ENCODE results near the gene TXNL4B. TPM values are rescaled to one million over a fixed set of nuclear protein-coding genes. Genes with fewer than 3 reads are reported as not detected.
A peak's percentile ranks its signal among the peaks of the same experiment; 100 is the strongest.

Gene TXNL4B
- total and polyA plus RNA-seq, 9 of the 15 experiments (the other 6 are each of a cell fraction or from before 2014, with no cell fraction given) = 11.9 to 38.0 (median 22.3) TPM

- TF ChIP-seq TEAD1 (CRISPR knock-in tag; IDR thresholded peaks at IDR 0.05) (peak; percentile 82 to 87; a peak in 3 of 4 replicates), NFIC (IDR thresholded peaks at IDR 0.05) (peak; percentile 34; the same call in 1 of the 2 replicates), MECOM (CRISPR knock-in tag; IDR thresholded peaks at IDR 0.05) (no peak), TEAD2 (tag; IDR thresholded peaks at IDR 0.05) (peak; percentile 81), CBFA2T3 (IDR thresholded peaks at IDR 0.05) (peak; percentile 88), PURB (CRISPR knock-in tag; IDR thresholded peaks at IDR 0.05; ENCODE audit: low read depth) (no peak), ARNT (IDR thresholded peaks at IDR 0.05) (no peak), DPF2 (IDR thresholded peaks at IDR 0.05) (peak; percentile 80), TFAP4 (CRISPR knock-in tag; IDR thresholded peaks at IDR 0.05; ENCODE audit: borderline replicate concordance) (peak; percentile 23; the same call in 1 of the 2 replicates), FOXK2 (conservative IDR thresholded peaks at IDR 0.05 in 1 of 2, IDR thresholded peaks at IDR 0.05 in 1 of 2; ENCODE audit: low read depth in 2 of 2) (peak; percentile 89 to 92), NFIX (CRISPR knock-in tag; IDR thresholded peaks at IDR 0.05; ENCODE audit: low read depth) (no peak), MAZ (CRISPR knock-in tag; conservative IDR thresholded peaks at IDR 0.05 in 1 of 2, IDR thresholded peaks at IDR 0.05 in 1 of 2) (peak; percentile 67 to 87; a peak in 3 of 4 replicates), KLF16 (IDR thresholded peaks at IDR 0.05) (peak; percentile 21; the same call in 1 of the 2 replicates), NRF1 (conservative IDR thresholded peaks at IDR 0.05 in 1 of 2, IDR thresholded peaks at IDR 0.05 in 1 of 2) (peak; percentile 38 to 59; a peak in 3 of 4 replicates), RCOR1 (IDR thresholded peaks at IDR 0.05; ENCODE audit: borderline replicate concordance in 1 of 2, low read depth in 2 of 2, low read length in 2 of 2) (peak in 1 of 2 experiments; percentile 66; a peak in 1 of 4 replicates), CBX3 (IDR thresholded peaks at IDR 0.05; ENCODE audit: borderline replicate concordance in 1 of 2, low read length in 2 of 2) (peak in 1 of 2 experiments; percentile 81; a peak in 1 of 3 replicates), TRIM28 (IDR thresholded peaks at IDR 0.05) (peak; percentile 73), CC2D1A (IDR thresholded peaks at IDR 0.05) (0 out of 2 replicates have a peak, but pooled peaks have one; percentile 49), TCF3 (CRISPR knock-in tag; IDR thresholded peaks at IDR 0.05) (peak; percentile 90), ELF4 (CRISPR knock-in tag; IDR thresholded peaks at IDR 0.05) (0 out of 2 replicates have a peak, but pooled peaks have one; percentile 12), GTF3C2 (IDR thresholded peaks at IDR 0.05; ENCODE audit: borderline replicate concordance, extremely low read depth, insufficient read length) (no peak), MTA3 (IDR thresholded peaks at IDR 0.05; ENCODE audit: borderline replicate concordance) (0 out of 2 replicates have a peak, but pooled peaks have one; percentile 66), RBM14 (IDR thresholded peaks at IDR 0.05; ENCODE audit: borderline replicate concordance, insufficient read depth, low read depth, low read length) (no peak), PML (IDR thresholded peaks at IDR 0.05; ENCODE audit: low read length) (peak; percentile 39; the same call in 1 of the 2 replicates)
Observed at GRCh38 chr16:72072514-72073342, 20.7 kb downstream of the TXNL4B start (continued).
